Heart left ventricle (tissue), 13 donors: ENCODE measurements around the gene NOTUM.

Experiments
- POLR2A ChIP-seq, 2 donors: fragments of 450-650 bp; IDR thresholded peaks; one replicate each; pipeline ENCODE4 v1.6.1; 2017; ENCODE audit warnings: antibody characterized with exemption in 2 of 2, mild to moderate bottlenecking in 2 of 2, moderate library complexity in 2 of 2
- TF ChIP-seq, protein P1 (sequence below), 12 donors: fragments of 200-600 bp; sonication (generic) in 4 of 12; IDR thresholded peaks; one replicate each; pipeline versions ENCODE4 v1.5.0 to v1.8.0; 2018 to 2022; ENCODE audit warnings: antibody characterized with exemption in 12 of 12, mild to moderate bottlenecking in 5 of 12
- donor health status: ischemic (EF 13 %, LVEDD 7.1; RV severe dilation, severe dysfunction).
- donor health status: DM: no; HTN: yes; CAD: no.
- donor health status: DM: no; HTN: no; CAD: no.
- donor health status: ischemic (EF 25% LVEDD 6.9; RV normal size, moderate dysfunction).
- donor health status: ischemic (EF 25% LVEDD 5.7; RV mildly dilated, moderate dysfunction).
- donor health status: ischemic (EF 35%, LVEDD 5.7; RV mildly dilated, moderate dysfunction).
- donor health status: nonischemic (EF 11% LVEDD 7.7; RV severe dilation, severe dysfunction).
- donor health status: DM: yes; HTN: yes; CAD: no.
- donor health status: PGD.
- donor health status: ischemic (EF 29% LVEDD 5.4; RV normal size, mild dysfunction).
- donor health status: nonischemic (EF 23%, LVEDD 6.1; RV moderate dilation, normal function).

DNA sequence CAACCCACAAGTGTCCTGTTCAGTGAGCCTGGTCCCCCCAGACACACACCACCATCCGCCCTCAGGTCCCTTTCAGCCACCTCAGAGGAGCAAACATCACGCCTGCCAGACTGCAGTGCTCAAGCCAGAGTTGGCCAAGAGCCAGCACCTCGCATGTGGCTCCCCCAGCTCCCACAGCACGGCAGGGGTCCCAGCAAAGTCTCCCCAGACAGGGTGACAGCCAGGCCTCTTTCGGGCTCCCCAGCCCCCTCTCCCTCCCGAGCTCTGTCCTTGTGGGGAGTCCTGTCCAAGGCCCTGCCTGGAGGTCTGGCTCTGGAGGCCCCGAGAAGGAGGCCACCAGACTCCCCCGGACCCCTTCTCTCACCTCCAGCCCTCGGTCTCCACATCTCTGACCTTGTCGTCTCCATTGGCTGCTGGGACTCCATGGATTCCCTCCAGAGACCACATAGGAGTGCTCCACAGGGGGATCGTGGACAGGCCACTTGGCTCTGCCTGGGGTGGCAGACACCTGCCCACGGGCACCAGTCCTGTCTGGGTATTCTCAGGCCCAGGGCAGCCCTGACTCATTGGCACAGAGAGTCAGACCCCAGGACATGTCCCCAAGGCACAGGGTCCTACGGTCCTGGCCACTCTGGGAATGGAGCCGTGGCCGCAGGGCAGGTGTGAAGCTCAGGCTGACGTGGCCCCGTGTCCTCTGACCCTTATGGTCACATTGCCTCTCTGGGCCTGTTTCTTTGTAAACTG lies 12.2 kb downstream of the NOTUM start:
- TF ChIP-seq, protein P1, sequence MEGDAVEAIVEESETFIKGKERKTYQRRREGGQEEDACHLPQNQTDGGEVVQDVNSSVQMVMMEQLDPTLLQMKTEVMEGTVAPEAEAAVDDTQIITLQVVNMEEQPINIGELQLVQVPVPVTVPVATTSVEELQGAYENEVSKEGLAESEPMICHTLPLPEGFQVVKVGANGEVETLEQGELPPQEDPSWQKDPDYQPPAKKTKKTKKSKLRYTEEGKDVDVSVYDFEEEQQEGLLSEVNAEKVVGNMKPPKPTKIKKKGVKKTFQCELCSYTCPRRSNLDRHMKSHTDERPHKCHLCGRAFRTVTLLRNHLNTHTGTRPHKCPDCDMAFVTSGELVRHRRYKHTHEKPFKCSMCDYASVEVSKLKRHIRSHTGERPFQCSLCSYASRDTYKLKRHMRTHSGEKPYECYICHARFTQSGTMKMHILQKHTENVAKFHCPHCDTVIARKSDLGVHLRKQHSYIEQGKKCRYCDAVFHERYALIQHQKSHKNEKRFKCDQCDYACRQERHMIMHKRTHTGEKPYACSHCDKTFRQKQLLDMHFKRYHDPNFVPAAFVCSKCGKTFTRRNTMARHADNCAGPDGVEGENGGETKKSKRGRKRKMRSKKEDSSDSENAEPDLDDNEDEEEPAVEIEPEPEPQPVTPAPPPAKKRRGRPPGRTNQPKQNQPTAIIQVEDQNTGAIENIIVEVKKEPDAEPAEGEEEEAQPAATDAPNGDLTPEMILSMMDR (IDR thresholded peaks at IDR 0.05): no peak
- no peak for TF ChIP-seq POLR2A (IDR thresholded peaks at IDR 0.05)
